Body of pancreas (tissue), 4 donors: ENCODE measurements around the gene AMMECR1.

Experiments
- CTCF ChIP-seq, 7 experiments: fragments of 450-650 bp in 4 of 7; fragments of 200-600 bp in 3 of 7; sonication (generic) in 3 of 7; IDR thresholded peaks; one replicate each; pipeline ENCODE4 v1.5.1; 2016 to 2019; ENCODE audit warnings: antibody characterized with exemption in 7 of 7
- POLR2A ChIP-seq, 3 donors: fragments of 450-650 bp; IDR thresholded peaks; one replicate each; pipeline ENCODE4 v1.6.1; 2016; ENCODE audit warnings: antibody characterized with exemption in 3 of 3, mild to moderate bottlenecking in 2 of 3

- TF ChIP-seq CTCF (IDR thresholded peaks at IDR 0.05) (no peak), POLR2A (IDR thresholded peaks at IDR 0.05) (no peak)
Observed at GRCh38 chrX:110327336-110327735, 9.5 kb upstream of the AMMECR1 start.
